HepG2 (cell line): ENCODE results near the gene ARF5. TPM values are rescaled to one million over a fixed set of nuclear protein-coding genes. Genes with fewer than 3 reads are reported as not detected.

Experiments used
- ATF7 ChIP-seq, 2 experiments: fragments of 450-650 bp in 1 of 2; sonication (generic) in 1 of 2; formaldehyde crosslinking in 1 of 2; IDR thresholded peaks; 2 replicates each; pipeline versions ENCODE4 v1.4.0 to v1.6.1; 2016 to 2020; ENCODE audit warnings: antibody characterized with exemption in 1 of 2, mild to moderate bottlenecking in 1 of 2, missing genetic modification reagents in 1 of 2
- CCDC6 ChIP-seq: sonication (generic); formaldehyde crosslinking; IDR thresholded peaks from 2 replicates; pipeline ENCODE4 v1.8.1; 2022; ENCODE audit warnings: mild to moderate bottlenecking, missing genetic modification reagents, moderate library complexity
- CHD2 ChIP-seq: IDR thresholded peaks from 2 replicates; pipeline ENCODE4 v1.6.1; 2011; ENCODE audit warnings: low read depth, low read length, improper control_type of control experiment
- CHD4 ChIP-seq: fragments of 200-600 bp; sonication (generic); IDR thresholded peaks from 2 replicates; pipeline ENCODE4 v1.7.0; 2017; ENCODE audit warnings: mild to moderate bottlenecking, low read length, borderline replicate concordance
- ETV5 ChIP-seq: IDR thresholded peaks from 2 replicates; pipeline ENCODE4 v1.6.1; 2018; ENCODE audit warnings: missing biosample characterization, missing genetic modification reagents, inconsistent platforms, borderline replicate concordance
- FOXA1 ChIP-seq, 2 experiments: fragments of 450-650 bp in 1 of 2; sonication (generic) in 1 of 2; formaldehyde crosslinking in 1 of 2; IDR thresholded peaks; 2 replicates each; pipeline versions ENCODE4 v1.4.0 to v1.6.1; 2016 to 2020; ENCODE audit warnings: missing genetic modification reagents in 1 of 2
- GFI1 ChIP-seq: sonication (generic); formaldehyde crosslinking; IDR thresholded peaks from 2 replicates; pipeline ENCODE4 v1.5.0; 2020; ENCODE audit warnings: missing genetic modification reagents, mild to moderate bottlenecking, borderline replicate concordance
- HDAC2 ChIP-seq: sonication (generic); formaldehyde crosslinking; IDR thresholded peaks from 2 replicates; pipeline ENCODE4 v1.4.0; 2020; ENCODE audit warnings: missing genetic modification reagents
- KDM2A ChIP-seq: sonication (generic); formaldehyde crosslinking; IDR thresholded peaks from 2 replicates; pipeline ENCODE4 v1.4.0; 2020; ENCODE audit warnings: low read depth, missing genetic modification reagents, borderline replicate concordance
- KDM6A ChIP-seq: IDR thresholded peaks from 2 replicates; pipeline ENCODE4 v1.6.1; 2016; ENCODE audit warnings: low read depth
- MEIS1 ChIP-seq: sonication (generic); formaldehyde crosslinking; IDR thresholded peaks from 2 replicates; pipeline ENCODE4 v1.9.0; 2021; ENCODE audit warnings: mild to moderate bottlenecking, missing genetic modification reagents, moderate library complexity, borderline replicate concordance
- MLX ChIP-seq: IDR thresholded peaks from 2 replicates; pipeline ENCODE4 v1.6.1; 2016
- NFE2 ChIP-seq: sonication (generic); formaldehyde crosslinking; IDR thresholded peaks from 2 replicates; pipeline ENCODE4 v1.4.0; 2020; ENCODE audit warnings: missing genetic modification reagents
- NKX3-1 ChIP-seq: sonication (generic); formaldehyde crosslinking; IDR thresholded peaks from 2 replicates; pipeline ENCODE4 v1.5.0; 2020; ENCODE audit warnings: missing genetic modification reagents
- NRL ChIP-seq: sonication (generic); formaldehyde crosslinking; IDR thresholded peaks from 2 replicates; pipeline ENCODE4 v1.5.0; 2020; ENCODE audit warnings: missing genetic modification reagents, mild to moderate bottlenecking, moderate library complexity, borderline replicate concordance
- PAX8 ChIP-seq: sonication (generic); formaldehyde crosslinking; IDR thresholded peaks from 2 replicates; pipeline ENCODE4 v1.8.0; 2022; ENCODE audit warnings: mild to moderate bottlenecking, missing genetic modification reagents, borderline replicate concordance
- RAD51 ChIP-seq: fragments of 450-650 bp; IDR thresholded peaks from 2 replicates; pipeline ENCODE4 v1.6.1; 2016; ENCODE audit warnings: borderline replicate concordance
- TAF15 ChIP-seq: fragments of 200-400 bp; formaldehyde crosslinking; IDR thresholded peaks from one replicate; pipeline ENCODE4 v1.6.1; 2018; ENCODE audit warnings: mild to moderate bottlenecking, low read depth, low read length; ENCODE audit not compliant: poor library complexity, severe bottlenecking
- THAP11 ChIP-seq: IDR thresholded peaks from 2 replicates; pipeline ENCODE4 v1.6.1; 2016; ENCODE audit warnings: missing biosample characterization, missing genetic modification reagents
- TOPORS ChIP-seq: sonication (generic); formaldehyde crosslinking; IDR thresholded peaks from 2 replicates; pipeline ENCODE4 v1.8.0; 2023; ENCODE audit warnings: mild to moderate bottlenecking, missing genetic modification reagents
- U2AF2 ChIP-seq: fragments of 200-400 bp; formaldehyde crosslinking; IDR thresholded peaks from 2 replicates; pipeline ENCODE4 v1.6.1; 2017; ENCODE audit warnings: low read depth, mild to moderate bottlenecking, low read length
- YEATS2 ChIP-seq: sonication (generic); formaldehyde crosslinking; IDR thresholded peaks from 2 replicates; pipeline ENCODE4 v1.4.0; 2020; ENCODE audit warnings: missing genetic modification reagents, borderline replicate concordance
- ZNF569 ChIP-seq: sonication (generic); formaldehyde crosslinking; IDR thresholded peaks from 2 replicates; pipeline ENCODE4 v1.5.0; 2020; ENCODE audit warnings: mild to moderate bottlenecking, missing genetic modification reagents, moderate library complexity, borderline replicate concordance
- ZNF672 ChIP-seq: sonication (generic); formaldehyde crosslinking; IDR thresholded peaks from 2 replicates; pipeline ENCODE4 v1.8.1; 2022; ENCODE audit warnings: missing genetic modification reagents
- ZNF737 ChIP-seq: sonication (generic); formaldehyde crosslinking; IDR thresholded peaks from 2 replicates; pipeline ENCODE4 v1.5.0; 2020; ENCODE audit warnings: missing genetic modification reagents, mild to moderate bottlenecking, borderline replicate concordance
- ZNF775 ChIP-seq: sonication (generic); formaldehyde crosslinking; IDR thresholded peaks from 2 replicates; pipeline ENCODE4 v1.4.0; 2020; ENCODE audit warnings: missing genetic modification reagents, mild to moderate bottlenecking, moderate library complexity, borderline replicate concordance
- ZSCAN9 ChIP-seq: IDR thresholded peaks from 2 replicates; pipeline ENCODE4 v1.6.1; 2016; ENCODE audit warnings: borderline replicate concordance
- polyA plus RNA-seq, 8 experiments: library from polyadenylated mRNA; depleted of rRNA in 3 of 8; stranded (reverse) in 7 of 8; unstranded in 1 of 8; fragments of >200 nt; fragmentation: Illumina TruSeq in 4 of 8; extraction: Trizol in 4 of 8; gene quantifications; 2 replicates each; pipeline versions ENCODE4 v1.2.1 to v1.2.3, GENCODE V29; 2011 to 2016; ENCODE audit warnings: low read depth in 4 of 8, missing spikeins in 1 of 8, mixed read lengths in 1 of 8; ENCODE audit not compliant: insufficient read depth in 1 of 8
- total RNA-seq, 5 experiments: library from RNA; depleted of rRNA; stranded (reverse); fragments of >200 nt; fragmentation: Illumina TruSeq; extraction: Trizol; gene quantifications; 2 replicates each; pipeline ENCODE4 v1.2.3, GENCODE V29; 2016; ENCODE audit warnings: low read depth in 1 of 5
- TF ChIP-seq, protein P1 (sequence below): sonication (generic); formaldehyde crosslinking; IDR thresholded peaks from 2 replicates; pipeline ENCODE4 v1.8.0; 2022; ENCODE audit warnings: mild to moderate bottlenecking, missing genetic modification reagents; ENCODE audit not compliant: insufficient replicate concordance
- TF ChIP-seq, protein P2 (sequence below): sonication (generic); formaldehyde crosslinking; IDR thresholded peaks from 2 replicates; pipeline ENCODE4 v1.5.1; 2020; ENCODE audit warnings: missing genetic modification reagents, mild to moderate bottlenecking, borderline replicate concordance

The ARF5 gene
- total and polyA plus RNA-seq, 2 of the 13 experiments (the other 11 are each of a cell fraction or from before 2014, with no cell fraction given), result 109 to 135 TPM

GRCh38 chr7:127582361-127582760 lies 5.8 kb upstream of the ARF5 start (continued):
- no peak for TF ChIP-seq ZNF737
- TF ChIP-seq NFE2 (CRISPR knock-in tag), result no peak
- no peak for TF ChIP-seq GFI1 (CRISPR knock-in tag)
- TF ChIP-seq, protein P1, sequence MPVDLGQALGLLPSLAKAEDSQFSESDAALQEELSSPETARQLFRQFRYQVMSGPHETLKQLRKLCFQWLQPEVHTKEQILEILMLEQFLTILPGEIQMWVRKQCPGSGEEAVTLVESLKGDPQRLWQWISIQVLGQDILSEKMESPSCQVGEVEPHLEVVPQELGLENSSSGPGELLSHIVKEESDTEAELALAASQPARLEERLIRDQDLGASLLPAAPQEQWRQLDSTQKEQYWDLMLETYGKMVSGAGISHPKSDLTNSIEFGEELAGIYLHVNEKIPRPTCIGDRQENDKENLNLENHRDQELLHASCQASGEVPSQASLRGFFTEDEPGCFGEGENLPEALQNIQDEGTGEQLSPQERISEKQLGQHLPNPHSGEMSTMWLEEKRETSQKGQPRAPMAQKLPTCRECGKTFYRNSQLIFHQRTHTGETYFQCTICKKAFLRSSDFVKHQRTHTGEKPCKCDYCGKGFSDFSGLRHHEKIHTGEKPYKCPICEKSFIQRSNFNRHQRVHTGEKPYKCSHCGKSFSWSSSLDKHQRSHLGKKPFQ (CRISPR knock-in tag), result no peak
- no peak for TF ChIP-seq NKX3-1 (CRISPR knock-in tag)
- TF ChIP-seq ATF7 (IDR thresholded peaks at IDR 0.05), result no peak
- TF ChIP-seq ATF7 (CRISPR knock-in tag; IDR thresholded peaks at IDR 0.05), result no peak
- TF ChIP-seq FOXA1 (IDR thresholded peaks at IDR 0.05), result no peak
- TF ChIP-seq FOXA1 (CRISPR knock-in tag; IDR thresholded peaks at IDR 0.05), result no peak
- TF ChIP-seq MLX (CRISPR knock-in tag), result no peak
- TF ChIP-seq CHD4, result no peak
- no peak for TF ChIP-seq CCDC6 (CRISPR knock-in tag)
- TF ChIP-seq KDM6A, result no peak
- no peak for TF ChIP-seq ZSCAN9 (CRISPR knock-in tag)
- TF ChIP-seq THAP11 (CRISPR knock-in tag), result no peak
- TF ChIP-seq TAF15, result no peak
- TF ChIP-seq KDM2A (CRISPR knock-in tag), result 0 out of 2 replicates have a peak, but pooled peaks have one; percentile 25
- TF ChIP-seq RAD51, result no peak
- no peak for TF ChIP-seq YEATS2 (CRISPR knock-in tag)
- no peak for TF ChIP-seq ZNF775 (CRISPR knock-in tag)
- no peak for TF ChIP-seq ZNF569 (CRISPR knock-in tag)
- TF ChIP-seq HDAC2, result peak; percentile 53; the same call in 1 of the 2 replicates
- TF ChIP-seq NRL, result peak; percentile 59; the same call in 1 of the 2 replicates
- TF ChIP-seq ZNF672 (CRISPR knock-in tag), result no peak
- no peak for TF ChIP-seq PAX8 (CRISPR knock-in tag)
- no peak for TF ChIP-seq CHD2
- TF ChIP-seq, protein P2, sequence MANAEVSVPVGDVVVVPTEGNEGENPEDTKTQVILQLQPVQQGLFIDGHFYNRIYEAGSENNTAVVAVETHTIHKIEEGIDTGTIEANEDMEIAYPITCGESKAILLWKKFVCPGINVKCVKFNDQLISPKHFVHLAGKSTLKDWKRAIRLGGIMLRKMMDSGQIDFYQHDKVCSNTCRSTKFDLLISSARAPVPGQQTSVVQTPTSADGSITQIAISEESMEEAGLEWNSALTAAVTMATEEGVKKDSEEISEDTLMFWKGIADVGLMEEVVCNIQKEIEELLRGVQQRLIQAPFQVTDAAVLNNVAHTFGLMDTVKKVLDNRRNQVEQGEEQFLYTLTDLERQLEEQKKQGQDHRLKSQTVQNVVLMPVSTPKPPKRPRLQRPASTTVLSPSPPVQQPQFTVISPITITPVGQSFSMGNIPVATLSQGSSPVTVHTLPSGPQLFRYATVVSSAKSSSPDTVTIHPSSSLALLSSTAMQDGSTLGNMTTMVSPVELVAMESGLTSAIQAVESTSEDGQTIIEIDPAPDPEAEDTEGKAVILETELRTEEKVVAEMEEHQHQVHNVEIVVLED (CRISPR knock-in tag), result no peak; the same call in 1 of the 2 replicates
- 0 out of 2 replicates have a peak, but pooled peaks have one; percentile 13 for TF ChIP-seq ETV5 (CRISPR knock-in tag)
- no peak for TF ChIP-seq TOPORS (CRISPR knock-in tag)
- no peak for TF ChIP-seq U2AF2
- no peak for TF ChIP-seq MEIS1 (CRISPR knock-in tag)
